ENCODE results near the gene STMND1. TPM values are rescaled to one million over a fixed set of nuclear protein-coding genes. Genes with fewer than 3 reads are reported as not detected.

STMND1 gene
- total and polyA plus RNA-seq, 10 of the 15 experiments (the other 5 are each of a cell fraction or from before 2014, with no cell fraction given): 0.15 TPM; not detected in 9

DNA sequence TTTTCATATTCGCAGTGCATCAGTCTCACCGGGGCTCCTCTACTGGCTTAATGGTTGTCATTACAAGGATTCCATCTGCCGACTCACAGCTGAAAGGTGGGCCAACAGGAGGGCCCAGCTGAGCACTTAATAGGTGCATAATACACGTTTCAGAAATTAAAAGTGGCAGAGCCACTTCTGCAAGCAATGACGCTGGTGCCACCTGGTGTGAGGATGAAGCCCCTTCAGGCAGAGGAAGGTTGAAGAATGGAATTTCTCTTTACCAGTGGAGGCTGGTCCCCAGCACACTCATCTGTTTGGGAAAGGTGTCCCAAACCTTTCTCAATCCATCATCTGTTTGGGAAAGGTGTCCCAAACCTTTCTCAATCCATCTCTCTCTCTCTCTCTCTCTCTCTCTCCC, 8.2 kb upstream of the STMND1 start:
- no peak overlapping the region for H2AFZ ChIP-seq (ENCODE audit: control insufficient read depth, low read depth, low read length)
- no peak overlapping the region for H3K9ac ChIP-seq (ENCODE audit: control insufficient read depth, insufficient read depth, low read length)
- ATAC-seq (no peak), FAIRE-seq (no peak), DNase-seq (ENCODE audit: low read depth, low spot score) (no peak)
- H3K4me3 ChIP-seq: no peak overlapping the region
- 23% methylated on average over 5 of the region's 5 CpGs for WGBS (ENCODE audit: insufficient coverage, insufficient replicate concordance, low lambda C conversion rate, missing lambda C conversion rate)
- BruUV-seq (replicated peaks): no TSS peak
- no peaks in the 10 kb centered on the region; a peak in 1 of 4 replicates for H3K27me3 ChIP-seq (replicated peaks in 1 of 2; ENCODE audit: control insufficient read depth in 2 of 2, insufficient read depth in 2 of 2, low read length in 1 of 2)
- H4K20me1 ChIP-seq (ENCODE audit: control insufficient read depth, insufficient read depth): no peaks in the 10 kb centered on the region
- no peaks in the 10 kb centered on the region for H3K36me3 ChIP-seq (ENCODE audit: control insufficient read depth in 2 of 2, insufficient read depth in 2 of 2, low read length in 1 of 2)
- ChIA-PET CTCF (interaction anchor here (0.6 to 1.2 kb wide), 3 partner anchors 12 to 963 kb away, joined by 3 to 4 read pairs (median 3); no protein-coding TSS in a partner anchor), RAD21 (ENCODE audit: unreplicated experiment) (no interaction called here), POLR2A (no interaction called here), SMC1A (ENCODE audit: uncharacterized antibody, unreplicated experiment) (no interaction called here)
- H3K79me2 ChIP-seq (ENCODE audit: control insufficient read depth, insufficient read depth, low read length): no peaks in the 10 kb centered on the region
- H3K4me2 ChIP-seq (ENCODE audit: control insufficient read depth, insufficient read depth): no peak overlapping the region
- intact Hi-C loops (cut with micrococcal nuclease; ENCODE audit: unreplicated experiment): no loop called here
- H3K27ac ChIP-seq (ENCODE audit: control insufficient read depth, insufficient read depth): no peak overlapping the region
- no peaks in the 10 kb centered on the region for H3K4me1 ChIP-seq (ENCODE audit: control insufficient read depth, insufficient read depth, low read length)
- in situ Hi-C loops (cut with MboI): no loop called here
- no peaks in the 10 kb centered on the region for H3K9me3 ChIP-seq (replicated peaks; ENCODE audit: control insufficient read depth, insufficient read depth, low read length)
- TF ChIP-seq ZNF24 (IDR thresholded peaks at IDR 0.05) (no peak), RELB (IDR thresholded peaks at IDR 0.05; ENCODE audit: low read depth) (no peak), NBN (IDR thresholded peaks at IDR 0.05) (no peak), SMC3 (IDR thresholded peaks at IDR 0.05; ENCODE audit: borderline replicate concordance, low read length) (peak; percentile 20; the same call in 1 of the 2 replicates), KDM1A (IDR thresholded peaks at IDR 0.05; ENCODE audit: borderline replicate concordance) (no peak), ZSCAN29 (IDR thresholded peaks at IDR 0.05) (no peak), RB1 (IDR thresholded peaks at IDR 0.05; ENCODE audit: borderline replicate concordance) (no peak), RAD21 (IDR thresholded peaks at IDR 0.05; ENCODE audit: insufficient read depth, low read depth, low read length) (peak; percentile 34), IKZF2 (IDR thresholded peaks at IDR 0.05) (no peak), SREBF2 (IDR thresholded peaks at IDR 0.05; ENCODE audit: low read length) (no peak), NFYB (IDR thresholded peaks at IDR 0.05; ENCODE audit: insufficient read depth, low read depth, low read length) (no peak), CREM (IDR thresholded peaks at IDR 0.05; ENCODE audit: low read depth) (no peak), ETV6 (conservative IDR thresholded peaks at IDR 0.05 in 1 of 2, IDR thresholded peaks at IDR 0.05 in 1 of 2; ENCODE audit: borderline replicate concordance in 1 of 2, low read depth in 1 of 2) (no peak), HDGF (IDR thresholded peaks at IDR 0.05) (no peak), CTCF (IDR thresholded peaks at IDR 0.05 in 2 of 3, conservative IDR thresholded peaks at IDR 0.05 in 1 of 3; ENCODE audit: control insufficient read depth in 2 of 3, extremely low read depth in 1 of 3, insufficient read depth in 1 of 3, low read depth in 3 of 3, low read length in 3 of 3) (peak in 2 of 3 experiments; percentile 29 to 34; a peak in 2 of 6 replicates), JUNB (IDR thresholded peaks at IDR 0.05) (no peak), BMI1 (IDR thresholded peaks at IDR 0.05; ENCODE audit: borderline replicate concordance) (no peak)
- TF ChIP-seq, protein P1, sequence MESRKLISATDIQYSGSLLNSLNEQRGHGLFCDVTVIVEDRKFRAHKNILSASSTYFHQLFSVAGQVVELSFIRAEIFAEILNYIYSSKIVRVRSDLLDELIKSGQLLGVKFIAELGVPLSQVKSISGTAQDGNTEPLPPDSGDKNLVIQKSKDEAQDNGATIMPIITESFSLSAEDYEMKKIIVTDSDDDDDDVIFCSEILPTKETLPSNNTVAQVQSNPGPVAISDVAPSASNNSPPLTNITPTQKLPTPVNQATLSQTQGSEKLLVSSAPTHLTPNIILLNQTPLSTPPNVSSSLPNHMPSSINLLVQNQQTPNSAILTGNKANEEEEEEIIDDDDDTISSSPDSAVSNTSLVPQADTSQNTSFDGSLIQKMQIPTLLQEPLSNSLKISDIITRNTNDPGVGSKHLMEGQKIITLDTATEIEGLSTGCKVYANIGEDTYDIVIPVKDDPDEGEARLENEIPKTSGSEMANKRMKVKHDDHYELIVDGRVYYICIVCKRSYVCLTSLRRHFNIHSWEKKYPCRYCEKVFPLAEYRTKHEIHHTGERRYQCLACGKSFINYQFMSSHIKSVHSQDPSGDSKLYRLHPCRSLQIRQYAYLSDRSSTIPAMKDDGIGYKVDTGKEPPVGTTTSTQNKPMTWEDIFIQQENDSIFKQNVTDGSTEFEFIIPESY (IDR thresholded peaks at IDR 0.05): no peak

Data from GM12878 (cell line).